Suprapubic skin (tissue), 4 donors: Measurements from ENCODE around the gene KLK2. TPM values are rescaled to one million over a fixed set of nuclear protein-coding genes. Genes with fewer than 3 reads are reported as not detected.

ENCODE experiments used
- DNase-seq, 2 donors: peaks; one replicate each; pipeline ENCODE4 v3.0.0-alpha.2; 2019; ENCODE audit warnings: low spot score in 2 of 2
- H3K27ac ChIP-seq: fragments of 200-600 bp; sonication (generic); one replicate; pipeline ENCODE4 v1.5.1; 2019
- H3K27me3 ChIP-seq: fragments of 200-600 bp; sonication (generic); one replicate; pipeline ENCODE4 v1.5.1; 2019
- H3K36me3 ChIP-seq: fragments of 200-600 bp; sonication (generic); one replicate; pipeline ENCODE4 v1.5.1; 2019
- H3K4me1 ChIP-seq: fragments of 200-600 bp; sonication (generic); one replicate; pipeline ENCODE4 v1.5.1; 2019
- H3K4me3 ChIP-seq: fragments of 200-600 bp; sonication (generic); one replicate; pipeline ENCODE4 v1.5.1; 2019; ENCODE audit warnings: mild to moderate bottlenecking
- H3K9me3 ChIP-seq: fragments of 200-600 bp; sonication (generic); one replicate; pipeline ENCODE4 v1.5.1; 2019
- EP300 ChIP-seq: sonication (generic); formaldehyde crosslinking; IDR thresholded peaks from one replicate; pipeline ENCODE4 v1.6.1; 2017; ENCODE audit warnings: antibody characterized with exemption
- POLR2A ChIP-seq, 2 donors: fragments of 450-650 bp; IDR thresholded peaks; one replicate each; pipeline ENCODE4 v1.6.1; 2017; ENCODE audit warnings: antibody characterized with exemption in 2 of 2, mild to moderate bottlenecking in 2 of 2, moderate library complexity in 2 of 2
- POLR2AphosphoS5 ChIP-seq, 3 donors: sonication (generic); formaldehyde crosslinking; IDR thresholded peaks; one replicate each; pipeline ENCODE4 v1.6.1; 2017; ENCODE audit warnings: antibody characterized with exemption in 3 of 3
- WGBS: methylation state at CpG from one replicate; pipeline ENCODE4 v1.1.5; 2018; 5-methylcytosine and 5-hydroxymethylcytosine counted together
- total RNA-seq, 4 donors: library from RNA; depleted of rRNA; stranded (reverse); fragments of >200 nt; gene quantifications; one replicate each; pipeline ENCODE4 v1.1.0, GENCODE V29; 2016
- TF ChIP-seq, protein P1 (sequence below), 2 donors: fragments of 200-600 bp in 1 of 2; fragments of 450-650 bp in 1 of 2; sonication (generic) in 1 of 2; IDR thresholded peaks; one replicate each; pipeline ENCODE4 v1.5.1; 2016 to 2019; ENCODE audit warnings: antibody characterized with exemption in 2 of 2, mild to moderate bottlenecking in 1 of 2, moderate library complexity in 1 of 2

KLK2 gene
- total RNA-seq, 4 donors from 2014 or later = not detected

DNA sequence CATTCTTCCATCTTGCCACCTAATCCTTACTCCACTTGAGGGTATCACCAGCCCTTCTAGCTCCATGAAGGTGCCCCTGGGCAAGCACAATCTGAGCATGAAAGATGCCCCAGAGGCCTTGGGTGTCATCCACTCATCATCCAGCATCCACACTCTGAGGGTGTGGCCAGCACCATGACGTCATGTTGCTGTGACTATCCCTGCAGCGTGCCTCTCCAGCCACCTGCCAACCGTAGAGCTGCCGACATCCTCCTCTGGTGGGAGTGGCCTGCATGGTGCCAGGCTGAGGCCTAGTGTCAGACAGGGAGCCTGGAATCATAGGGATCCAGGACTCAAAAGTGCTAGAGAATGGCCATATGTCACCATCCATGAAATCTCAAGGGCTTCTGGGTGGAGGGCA, 21.6 kb upstream of the KLK2 start:
- Histone ChIP-seq H3K36me3 (no peaks in the 10 kb centered on the region), H3K27me3 (peaks cover 53% of the 10 kb centered on the region), H3K4me1 (no peaks in the 10 kb centered on the region), H3K4me3 (no peak overlapping the region), H3K9me3 (no peaks in the 10 kb centered on the region), H3K27ac (no peak overlapping the region)
- no peak for TF ChIP-seq EP300
- TF ChIP-seq, protein P1, sequence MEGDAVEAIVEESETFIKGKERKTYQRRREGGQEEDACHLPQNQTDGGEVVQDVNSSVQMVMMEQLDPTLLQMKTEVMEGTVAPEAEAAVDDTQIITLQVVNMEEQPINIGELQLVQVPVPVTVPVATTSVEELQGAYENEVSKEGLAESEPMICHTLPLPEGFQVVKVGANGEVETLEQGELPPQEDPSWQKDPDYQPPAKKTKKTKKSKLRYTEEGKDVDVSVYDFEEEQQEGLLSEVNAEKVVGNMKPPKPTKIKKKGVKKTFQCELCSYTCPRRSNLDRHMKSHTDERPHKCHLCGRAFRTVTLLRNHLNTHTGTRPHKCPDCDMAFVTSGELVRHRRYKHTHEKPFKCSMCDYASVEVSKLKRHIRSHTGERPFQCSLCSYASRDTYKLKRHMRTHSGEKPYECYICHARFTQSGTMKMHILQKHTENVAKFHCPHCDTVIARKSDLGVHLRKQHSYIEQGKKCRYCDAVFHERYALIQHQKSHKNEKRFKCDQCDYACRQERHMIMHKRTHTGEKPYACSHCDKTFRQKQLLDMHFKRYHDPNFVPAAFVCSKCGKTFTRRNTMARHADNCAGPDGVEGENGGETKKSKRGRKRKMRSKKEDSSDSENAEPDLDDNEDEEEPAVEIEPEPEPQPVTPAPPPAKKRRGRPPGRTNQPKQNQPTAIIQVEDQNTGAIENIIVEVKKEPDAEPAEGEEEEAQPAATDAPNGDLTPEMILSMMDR (IDR thresholded peaks at IDR 0.05) = no peak
- no peak for TF ChIP-seq POLR2A (IDR thresholded peaks at IDR 0.05)
- TF ChIP-seq POLR2AphosphoS5 (IDR thresholded peaks at IDR 0.05) = no peak
- WGBS = no CpG with 5 or more reads among the region's 4 CpGs
- DNase-seq = no peak

DNA sequence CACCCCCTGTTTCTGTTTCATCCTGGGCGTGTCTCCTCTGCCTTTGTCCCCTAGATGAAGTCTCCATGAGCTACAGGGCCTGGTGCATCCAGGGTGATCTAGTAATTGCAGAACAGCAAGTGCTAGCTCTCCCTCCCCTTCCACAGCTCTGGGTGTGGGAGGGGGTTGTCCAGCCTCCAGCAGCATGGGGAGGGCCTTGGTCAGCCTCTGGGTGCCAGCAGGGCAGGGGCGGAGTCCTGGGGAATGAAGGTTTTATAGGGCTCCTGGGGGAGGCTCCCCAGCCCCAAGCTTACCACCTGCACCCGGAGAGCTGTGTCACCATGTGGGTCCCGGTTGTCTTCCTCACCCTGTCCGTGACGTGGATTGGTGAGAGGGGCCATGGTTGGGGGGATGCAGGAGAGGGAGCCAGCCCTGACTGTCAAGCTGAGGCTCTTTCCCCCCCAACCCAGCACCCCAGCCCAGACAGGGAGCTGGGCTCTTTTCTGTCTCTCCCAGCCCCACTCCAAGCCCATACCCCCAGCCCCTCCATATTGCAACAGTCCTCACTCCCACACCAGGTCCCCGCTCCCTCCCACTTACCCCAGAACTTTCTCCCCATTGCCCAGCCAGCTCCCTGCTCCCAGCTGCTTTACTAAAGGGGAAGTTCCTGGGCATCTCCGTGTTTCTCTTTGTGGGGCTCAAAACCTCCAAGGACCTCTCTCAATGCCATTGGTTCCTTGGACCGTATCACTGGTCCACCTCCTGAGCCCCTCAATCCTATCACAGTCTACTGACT, 18.4 kb upstream of the KLK2 start, which contains the start of gene KLK3:
Gene KLK3, plus strand, starts transcription at position 280 of the 775 bp plus-strand sequence. Its CDS starts 41 bp downstream, at position 321.
- no peak for DNase-seq

DNA sequence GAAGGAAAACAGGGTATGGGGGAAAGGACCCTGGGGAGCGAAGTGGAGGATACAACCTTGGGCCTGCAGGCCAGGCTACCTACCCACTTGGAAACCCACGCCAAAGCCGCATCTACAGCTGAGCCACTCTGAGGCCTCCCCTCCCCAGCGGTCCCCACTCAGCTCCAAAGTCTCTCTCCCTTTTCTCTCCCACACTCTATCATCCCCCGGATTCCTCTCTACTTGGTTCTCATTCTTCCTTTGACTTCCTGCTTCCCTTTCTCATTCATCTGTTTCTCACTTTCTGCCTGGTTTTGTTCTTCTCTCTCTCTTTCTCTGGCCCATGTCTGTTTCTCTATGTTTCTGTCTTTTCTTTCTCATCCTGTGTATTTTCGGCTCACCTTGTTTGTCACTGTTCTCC, 15.9 kb upstream of the KLK2 start:
- Histone ChIP-seq H3K4me1 (no peaks in the 10 kb centered on the region), H3K4me3 (no peak overlapping the region), H3K9me3 (no peaks in the 10 kb centered on the region), H3K27me3 (peaks cover 65% of the 10 kb centered on the region), H3K36me3 (no peaks in the 10 kb centered on the region), H3K27ac (no peak overlapping the region)
- TF ChIP-seq EP300 (no peak), POLR2AphosphoS5 (IDR thresholded peaks at IDR 0.05) (no peak), POLR2A (IDR thresholded peaks at IDR 0.05) (no peak)
- TF ChIP-seq, protein P1 (IDR thresholded peaks at IDR 0.05) = no peak
- peak in 1 of 2 donors; percentile 43 for DNase-seq
- 69% methylated on average over 6 of the region's 6 CpGs for WGBS

More for the DNA sequence above, 18.4 kb upstream of the KLK2 start, which contains the start of gene KLK3:
- 65% methylated on average over 5 of the region's 9 CpGs for WGBS
- no peak within 1 kb of the TSS for H3K27ac ChIP-seq
- no peaks in the 10 kb centered on the region for H3K36me3 ChIP-seq
- no peaks in the 10 kb centered on the region for H3K9me3 ChIP-seq
- TF ChIP-seq POLR2AphosphoS5 (IDR thresholded peaks at IDR 0.05) (no peak), POLR2A (IDR thresholded peaks at IDR 0.05) (no peak), EP300 (no peak)
- TF ChIP-seq, protein P1 (IDR thresholded peaks at IDR 0.05) = no peak
- H3K4me3 ChIP-seq = no peak within 1 kb of the TSS
- H3K4me1 ChIP-seq = no peaks in the 10 kb centered on the region
- peaks cover 67% of the 10 kb centered on the region for H3K27me3 ChIP-seq

DNA sequence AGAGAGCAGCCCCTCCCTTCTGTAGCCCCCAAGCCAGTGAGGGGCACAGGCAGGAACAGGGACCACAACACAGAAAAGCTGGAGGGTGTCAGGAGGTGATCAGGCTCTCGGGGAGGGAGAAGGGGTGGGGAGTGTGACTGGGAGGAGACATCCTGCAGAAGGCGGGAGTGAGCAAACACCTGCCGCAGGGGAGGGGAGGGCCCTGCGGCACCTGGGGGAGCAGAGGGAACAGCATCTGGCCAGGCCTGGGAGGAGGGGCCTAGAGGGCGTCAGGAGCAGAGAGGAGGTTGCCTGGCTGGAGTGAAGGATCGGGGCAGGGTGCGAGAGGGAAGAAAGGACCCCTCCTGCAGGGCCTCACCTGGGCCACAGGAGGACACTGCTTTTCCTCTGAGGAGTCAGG, 14.4 kb upstream of the KLK2 start:
- Histone ChIP-seq H3K27ac (no peak overlapping the region), H3K4me3 (no peak overlapping the region), H3K27me3 (peaks cover 70% of the 10 kb centered on the region), H3K4me1 (no peaks in the 10 kb centered on the region), H3K36me3 (no peaks in the 10 kb centered on the region), H3K9me3 (no peaks in the 10 kb centered on the region)
- 12% methylated on average over 7 of the region's 7 CpGs for WGBS
- DNase-seq = peak in 1 of 2 donors; percentile 48
- TF ChIP-seq EP300 (no peak), POLR2A (IDR thresholded peaks at IDR 0.05) (no peak), POLR2AphosphoS5 (IDR thresholded peaks at IDR 0.05) (no peak)
- TF ChIP-seq, protein P1 (IDR thresholded peaks at IDR 0.05) = no peak

DNA sequence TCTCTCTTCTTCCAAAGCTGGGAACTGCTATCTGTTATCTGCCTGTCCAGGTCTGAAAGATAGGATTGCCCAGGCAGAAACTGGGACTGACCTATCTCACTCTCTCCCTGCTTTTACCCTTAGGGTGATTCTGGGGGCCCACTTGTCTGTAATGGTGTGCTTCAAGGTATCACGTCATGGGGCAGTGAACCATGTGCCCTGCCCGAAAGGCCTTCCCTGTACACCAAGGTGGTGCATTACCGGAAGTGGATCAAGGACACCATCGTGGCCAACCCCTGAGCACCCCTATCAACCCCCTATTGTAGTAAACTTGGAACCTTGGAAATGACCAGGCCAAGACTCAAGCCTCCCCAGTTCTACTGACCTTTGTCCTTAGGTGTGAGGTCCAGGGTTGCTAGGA, 13.4 kb upstream of the KLK2 start:
- Histone ChIP-seq H3K9me3 (no peaks in the 10 kb centered on the region), H3K4me3 (no peak overlapping the region), H3K36me3 (no peaks in the 10 kb centered on the region), H3K4me1 (no peaks in the 10 kb centered on the region), H3K27me3 (peaks cover 69% of the 10 kb centered on the region), H3K27ac (no peak overlapping the region)
- no CpG with 5 or more reads among the region's 4 CpGs for WGBS
- peak in 1 of 2 donors; percentile 52 for DNase-seq
- TF ChIP-seq POLR2AphosphoS5 (IDR thresholded peaks at IDR 0.05) = no peak
